Stimulated activated CD4-positive, alpha-beta T cell treated with anti-CD3 and anti-CD28 coated beads, Interleukin-15, amount 100 ng/mL, for 24 hours (primary cell): Measurements from ENCODE around the gene KCNRG.
"Not testable (repeated sequence)": the region's sequence is repeated elsewhere in the genome, so short reads cannot be mapped to it uniquely, and the experiment has no call there.

Source experiments
- DNase-seq: peaks from one replicate; pipeline ENCODE4 v3.0.0-alpha.2; 2020

The KCNRG gene

DNA sequence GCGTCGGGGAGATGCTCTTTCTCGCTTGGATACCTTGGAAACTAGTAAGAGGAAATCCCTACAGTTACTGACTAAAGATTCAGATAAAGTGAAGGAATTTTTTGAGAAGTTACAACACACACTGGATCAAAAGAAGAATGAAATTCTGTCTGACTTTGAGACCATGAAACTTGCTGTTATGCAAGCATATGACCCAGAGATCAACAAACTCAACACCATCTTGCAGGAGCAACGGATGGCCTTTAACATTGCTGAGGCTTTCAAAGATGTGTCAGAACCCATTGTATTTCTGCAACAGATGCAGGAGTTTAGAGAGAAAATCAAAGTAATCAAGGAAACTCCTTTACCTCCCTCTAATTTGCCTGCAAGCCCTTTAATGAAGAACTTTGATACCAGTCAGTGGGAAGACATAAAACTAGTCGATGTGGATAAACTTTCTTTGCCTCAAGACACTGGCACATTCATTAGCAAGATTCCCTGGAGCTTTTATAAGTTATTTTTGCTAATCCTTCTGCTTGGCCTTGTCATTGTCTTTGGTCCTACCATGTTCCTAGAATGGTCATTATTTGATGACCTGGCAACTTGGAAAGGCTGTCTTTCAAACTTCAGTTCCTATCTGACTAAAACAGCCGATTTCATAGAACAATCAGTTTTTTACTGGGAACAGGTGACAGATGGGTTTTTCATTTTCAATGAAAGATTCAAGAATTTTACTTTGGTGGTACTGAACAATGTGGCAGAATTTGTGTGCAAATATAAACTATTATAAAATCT lies 2.7 kb upstream of the KCNRG start:
- no peak for DNase-seq

DNA sequence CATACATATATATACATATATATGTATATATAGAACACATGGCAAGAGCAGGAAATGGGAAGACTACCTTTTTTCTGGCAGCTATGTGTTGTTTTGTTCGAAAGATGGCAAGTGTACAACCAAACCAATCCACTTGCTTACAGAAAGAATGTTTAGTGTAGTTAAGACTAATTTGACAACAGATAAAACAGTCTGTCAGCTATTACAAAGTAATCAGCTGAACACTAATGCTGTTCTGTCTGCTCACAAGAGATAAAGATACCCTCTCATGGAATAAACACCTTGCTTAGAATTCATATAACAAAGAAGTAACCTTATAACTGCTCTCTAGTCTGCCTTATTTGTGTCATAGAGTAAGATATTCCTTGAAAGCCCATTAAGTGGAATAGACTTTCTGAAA lies 858 bp upstream of the KCNRG start:
- DNase-seq: no peak

DNA sequence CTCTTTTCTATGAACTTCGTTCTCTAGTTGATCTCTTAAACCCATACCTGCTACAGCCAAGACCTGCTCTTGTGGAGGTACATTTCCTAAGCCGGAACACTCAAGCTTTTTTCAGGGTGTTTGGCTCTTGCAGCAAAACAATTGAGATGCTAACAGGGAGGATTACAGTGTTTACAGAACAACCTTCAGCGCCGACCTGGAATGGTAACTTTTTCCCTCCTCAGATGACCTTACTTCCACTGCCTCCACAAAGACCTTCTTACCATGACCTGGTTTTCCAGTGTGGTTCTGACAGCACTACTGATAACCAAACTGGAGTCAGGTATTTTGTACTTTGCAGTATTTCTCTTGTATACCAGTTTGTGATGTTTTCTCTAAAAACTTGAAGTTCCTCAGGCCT lies 506 bp downstream of the KCNRG start:
- DNase-seq: no peak

DNA sequence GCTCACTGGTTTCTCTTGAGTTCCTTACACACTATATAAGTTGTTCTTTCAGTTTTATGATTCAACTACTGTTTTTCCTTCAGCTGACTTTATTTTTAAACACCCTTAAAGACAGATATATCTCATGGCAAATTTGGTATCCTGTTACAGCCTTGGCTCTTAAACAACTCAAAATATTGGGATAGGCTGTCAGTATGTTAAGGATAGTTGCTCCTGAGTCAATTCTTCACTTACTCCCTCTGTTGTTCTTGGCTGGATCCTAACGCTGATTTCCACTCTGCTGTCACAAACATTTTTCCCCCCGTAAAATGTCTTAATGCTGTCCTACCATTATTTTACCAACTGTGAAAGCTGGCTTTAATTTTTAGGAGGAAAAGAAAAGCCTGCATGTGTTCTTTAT lies 1.2 kb downstream of the KCNRG start:
- DNase-seq: no peak

DNA sequence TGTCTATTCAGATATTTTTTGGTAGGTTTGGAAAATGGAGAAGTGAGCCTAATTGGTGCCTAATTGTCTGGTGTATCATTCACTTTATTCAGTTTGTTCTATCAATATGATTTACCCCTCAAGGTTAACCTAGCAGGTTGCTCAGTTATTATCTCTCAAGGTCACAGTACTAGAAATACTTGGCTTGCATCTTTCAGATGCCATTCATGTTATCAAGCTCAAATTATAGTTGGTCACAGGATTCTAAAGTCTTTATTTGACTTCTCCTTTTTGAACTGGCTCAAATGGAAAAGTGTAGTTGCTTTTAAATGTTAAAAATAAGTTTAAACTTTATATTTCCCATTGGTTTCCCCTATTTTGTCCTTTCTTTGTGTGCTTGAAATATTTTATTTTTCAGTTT lies 2.6 kb downstream of the KCNRG start:
- DNase-seq: no peak

- no peak for DNase-seq
These were observed 10.2 kb downstream of the KCNRG start for GRCh38 chr13:50025436-50025835.

- DNase-seq: no peak
These were observed 11.7 kb downstream of the KCNRG start for GRCh38 chr13:50026788-50027473.

- DNase-seq: no peak
These were observed 15.1 kb downstream of the KCNRG start for GRCh38 chr13:50030315-50030714.

DNA sequence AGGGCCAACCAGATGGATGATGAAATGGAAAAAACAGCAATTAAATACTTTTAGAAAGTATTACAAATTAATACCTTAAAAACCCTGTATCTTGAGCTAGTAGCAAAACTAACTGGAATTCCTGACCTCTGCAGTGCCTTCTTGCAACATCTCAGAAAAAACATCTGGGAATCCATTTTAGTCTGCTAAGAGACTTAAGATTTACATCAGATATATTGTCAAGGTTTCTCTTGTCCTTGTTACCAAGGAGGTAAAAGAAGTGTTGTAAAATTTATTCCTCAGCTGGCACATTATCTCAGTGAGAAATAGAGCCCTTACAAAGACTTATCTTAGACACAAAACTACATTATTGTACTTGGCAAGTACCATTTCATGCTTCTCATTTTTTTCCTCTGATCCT lies 18.5 kb downstream of the KCNRG start:
- no peak for DNase-seq

GRCh38 chr13:50037788-50038187 lies 22.5 kb downstream of the KCNRG start:
- no peak for DNase-seq

GRCh38 chr13:50038266-50038665 lies 23.0 kb downstream of the KCNRG start:
- no peak for DNase-seq

DNA sequence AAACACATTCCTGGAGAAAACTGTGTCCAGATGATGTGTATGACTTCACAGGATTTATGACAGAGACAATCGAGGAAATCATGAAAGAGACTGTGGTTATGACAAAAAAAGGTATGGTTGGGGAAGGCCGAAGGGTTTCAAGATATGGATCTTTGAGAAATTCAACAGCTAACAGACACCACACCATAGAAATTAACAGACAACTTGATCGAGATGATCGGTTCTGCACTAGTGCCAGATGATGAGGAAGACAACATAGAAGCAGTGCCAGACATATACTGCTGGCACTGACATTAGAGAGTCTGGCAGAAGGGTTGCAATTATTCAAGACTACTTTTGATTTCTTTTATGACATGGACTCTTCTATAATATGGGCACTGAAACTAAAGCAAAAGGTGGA lies 37.2 kb downstream of the KCNRG start:
- DNase-seq: no peak

- no peak for DNase-seq
These were observed 38.6 kb downstream of the KCNRG start for GRCh38 chr13:50053844-50054243.

DNA sequence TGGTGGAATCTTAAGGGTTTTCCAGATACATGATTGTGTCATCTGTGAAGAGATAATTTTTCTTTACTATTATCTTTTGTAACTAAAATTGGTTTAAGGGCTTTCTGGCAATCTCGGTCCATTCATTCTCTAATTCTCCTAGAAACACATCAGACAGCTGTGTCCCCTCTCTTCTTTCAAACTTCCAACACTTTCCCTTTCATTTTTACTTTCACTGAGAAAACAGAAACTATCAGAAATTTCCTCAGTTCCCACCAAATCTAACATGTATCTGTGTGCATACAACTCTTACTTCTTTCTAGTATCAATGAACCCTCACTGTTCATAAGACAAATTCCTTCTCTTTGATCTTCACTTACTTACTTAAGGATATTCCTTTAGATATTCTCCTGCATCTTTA lies 40.2 kb downstream of the KCNRG start:
- DNase-seq: no peak

- DNase-seq: no peak
These were observed 45.5 kb downstream of the KCNRG start for GRCh38 chr13:50060718-50061117.

- DNase-seq: not testable (repeated sequence)
These were observed 47.1 kb downstream of the KCNRG start for GRCh38 chr13:50062336-50062735.

GRCh38 chr13:50065712-50066111 lies 50.5 kb downstream of the KCNRG start:
- no peak for DNase-seq

DNA sequence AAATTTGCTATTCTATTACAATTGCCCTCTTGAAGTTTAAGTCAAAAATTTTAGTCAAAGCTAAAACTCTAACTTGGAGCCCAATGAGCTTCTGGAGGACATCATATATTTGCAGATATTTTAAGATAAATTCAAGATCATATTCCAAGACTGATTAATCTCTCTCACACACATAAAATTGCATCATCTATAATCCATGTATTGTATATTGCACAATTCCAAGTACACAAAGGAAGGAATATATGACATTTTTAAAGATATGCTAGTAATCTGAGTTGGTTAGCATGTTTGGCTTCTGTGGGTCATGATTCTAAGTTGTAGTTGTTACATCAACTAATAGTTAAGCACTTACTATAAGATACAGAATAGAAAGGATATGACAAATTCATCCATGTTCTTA lies 53.3 kb downstream of the KCNRG start:
- no peak for DNase-seq

- DNase-seq: no peak
These were observed 54.0 kb downstream of the KCNRG start for GRCh38 chr13:50069261-50069660.

- no peak for DNase-seq
These were observed 54.9 kb downstream of the KCNRG start for GRCh38 chr13:50070186-50070585.
